DND-41 (cell line): ENCODE results near the gene MAFG.

Experiments used
- CTCF ChIP-seq: IDR thresholded peaks from 2 replicates; pipeline ENCODE4 v1.5.1; 2012; ENCODE audit warnings: borderline replicate concordance, low read length, moderate library complexity, mild to moderate bottlenecking; ENCODE audit not compliant: poor library complexity, severe bottlenecking; ENCODE audit errors: extremely low read depth
- EZH2 ChIP-seq: IDR thresholded peaks from 3 replicates; pipeline ENCODE4 v1.6.1; 2012; ENCODE audit warnings: borderline replicate concordance, low read depth, mild to moderate bottlenecking, moderate library complexity, low read length, inconsistent platforms; ENCODE audit not compliant: severe bottlenecking

GRCh38 chr17:81913394-81914102 lies 14.0 kb downstream of the MAFG start:
- no peak for TF ChIP-seq CTCF
- TF ChIP-seq EZH2, result no peak
